ENCODE results near the gene CEBPA.

The CEBPA gene

DNA sequence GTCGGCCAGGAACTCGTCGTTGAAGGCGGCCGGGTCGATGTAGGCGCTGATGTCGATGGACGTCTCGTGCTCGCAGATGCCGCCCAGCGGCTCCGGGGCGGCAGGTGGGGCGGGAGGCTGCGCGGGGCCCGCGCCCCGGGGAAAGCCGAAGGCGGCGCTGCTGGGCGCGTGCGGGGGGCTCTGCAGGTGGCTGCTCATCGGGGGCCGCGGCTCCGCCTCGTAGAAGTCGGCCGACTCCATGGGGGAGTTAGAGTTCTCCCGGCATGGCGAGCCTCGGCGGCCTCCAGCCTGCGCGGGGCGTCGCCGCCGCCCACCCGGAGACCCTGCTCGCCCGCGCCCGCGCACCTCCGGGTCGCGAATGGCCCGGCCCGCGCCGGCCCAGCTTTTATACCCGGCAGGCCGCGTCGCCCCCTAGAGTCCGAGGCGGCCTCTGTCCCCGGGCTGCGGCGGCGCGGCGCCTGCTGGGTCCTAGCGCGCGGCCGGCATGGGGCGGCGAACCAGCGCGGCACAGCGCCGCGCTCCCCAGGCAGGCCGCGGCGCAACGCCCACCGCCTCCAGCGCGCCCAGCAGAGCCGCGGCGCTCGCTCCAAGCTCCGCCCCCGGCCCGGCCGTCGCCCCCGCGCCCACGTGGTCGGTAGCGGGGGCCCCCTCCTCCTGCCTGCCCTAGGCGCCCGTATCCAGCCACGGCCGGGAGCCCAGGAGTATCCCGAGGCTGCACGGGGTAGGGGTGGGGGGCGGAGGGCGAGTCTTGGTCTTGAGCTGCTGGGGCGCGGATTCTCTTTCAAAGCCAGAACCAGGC, at the start of gene CEBPA:
TSS of gene CEBPA (minus strand) at position 360 of the 799 bp plus-strand sequence. CDS start at position 240, 120 bp downstream.
- peak; percentile 28 to 33 for DNase-seq (ENCODE audit: low read depth in 1 of 2, low spot score in 1 of 2)

DNA sequence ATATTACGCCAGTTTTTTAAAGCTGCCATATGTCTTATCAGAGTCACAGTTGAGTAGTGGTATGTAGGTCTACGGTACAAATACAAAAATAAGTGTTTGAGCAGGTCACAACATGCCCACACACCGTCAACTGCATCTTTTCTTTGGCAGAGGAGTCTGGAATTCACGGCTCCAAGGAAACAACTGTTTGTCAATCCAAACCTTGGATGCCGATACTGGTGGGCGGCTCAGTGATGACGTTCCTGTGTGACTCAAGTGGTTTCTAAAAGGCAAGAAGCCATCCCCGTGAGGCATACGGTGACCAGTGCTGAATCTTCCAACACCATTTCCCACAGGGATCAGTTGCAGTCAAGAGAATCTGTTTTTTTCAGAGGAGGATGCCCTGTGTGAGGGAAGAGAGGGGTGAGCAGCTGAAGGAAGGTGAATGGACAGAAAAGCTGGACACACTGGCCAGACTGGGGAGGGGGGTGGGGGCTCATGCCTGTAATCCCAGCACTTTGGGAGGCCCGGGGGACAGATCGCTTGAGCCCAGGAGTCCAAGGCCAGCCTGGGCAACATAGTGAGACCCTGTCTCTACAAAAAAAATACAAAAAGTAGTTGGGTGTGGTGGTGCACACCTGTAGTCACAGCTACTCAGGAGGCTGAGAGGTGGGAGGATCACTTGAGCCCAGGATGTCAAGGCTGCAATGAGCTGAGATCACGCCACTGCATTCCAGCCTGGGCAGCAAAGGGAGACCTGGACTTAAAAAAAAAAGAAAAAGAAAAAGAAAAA, 48.4 kb upstream of the CEBPA start:
- no peak for DNase-seq (ENCODE audit: low read depth in 1 of 2, low spot score in 1 of 2)

DNA sequence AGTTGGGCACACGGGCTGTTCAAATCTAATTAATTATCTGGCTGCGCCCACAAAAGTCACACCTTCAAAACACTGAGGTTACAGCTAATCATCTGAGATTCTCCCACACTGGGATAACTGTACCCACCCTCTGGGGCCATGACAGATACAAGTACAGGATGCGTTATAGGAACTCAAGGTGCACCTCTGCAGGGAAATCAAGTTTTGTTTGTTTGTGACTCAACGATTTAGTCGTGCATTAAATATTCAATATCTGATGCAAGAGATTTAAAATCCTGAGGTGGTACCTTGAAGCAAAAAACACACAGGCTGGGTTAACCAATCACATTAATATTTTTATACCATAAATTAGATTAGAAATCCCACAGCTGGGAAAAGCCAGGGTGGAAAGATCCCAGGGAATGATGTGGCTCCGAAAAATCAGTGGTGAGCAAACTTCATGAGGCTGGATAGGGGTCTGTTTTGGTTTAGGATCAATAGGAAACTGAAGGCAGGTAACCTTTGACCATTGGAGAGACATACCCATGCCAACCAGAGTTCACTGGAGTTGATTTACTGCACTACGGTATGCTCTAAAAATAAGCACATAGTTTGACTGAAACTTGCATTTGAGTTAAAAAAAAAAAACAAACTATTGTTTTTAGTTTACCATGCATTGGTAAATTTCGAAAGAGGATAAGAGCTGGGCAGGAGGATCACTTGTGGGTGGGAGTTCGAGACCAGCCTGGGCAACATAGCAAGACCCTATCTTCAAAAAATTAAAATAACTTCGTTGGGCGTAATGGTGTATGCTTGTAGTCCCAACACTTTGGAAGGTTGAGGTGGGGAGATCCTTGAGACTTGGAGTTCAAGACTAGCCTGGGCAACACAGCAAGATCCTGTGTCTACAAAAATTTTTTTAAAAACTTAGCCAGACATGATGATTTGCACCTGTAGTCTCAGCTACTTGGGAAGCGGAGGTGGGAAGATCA, 47.3 kb upstream of the CEBPA start:
- no peak for DNase-seq (ENCODE audit: low read depth in 1 of 2, low spot score in 1 of 2)

DNA sequence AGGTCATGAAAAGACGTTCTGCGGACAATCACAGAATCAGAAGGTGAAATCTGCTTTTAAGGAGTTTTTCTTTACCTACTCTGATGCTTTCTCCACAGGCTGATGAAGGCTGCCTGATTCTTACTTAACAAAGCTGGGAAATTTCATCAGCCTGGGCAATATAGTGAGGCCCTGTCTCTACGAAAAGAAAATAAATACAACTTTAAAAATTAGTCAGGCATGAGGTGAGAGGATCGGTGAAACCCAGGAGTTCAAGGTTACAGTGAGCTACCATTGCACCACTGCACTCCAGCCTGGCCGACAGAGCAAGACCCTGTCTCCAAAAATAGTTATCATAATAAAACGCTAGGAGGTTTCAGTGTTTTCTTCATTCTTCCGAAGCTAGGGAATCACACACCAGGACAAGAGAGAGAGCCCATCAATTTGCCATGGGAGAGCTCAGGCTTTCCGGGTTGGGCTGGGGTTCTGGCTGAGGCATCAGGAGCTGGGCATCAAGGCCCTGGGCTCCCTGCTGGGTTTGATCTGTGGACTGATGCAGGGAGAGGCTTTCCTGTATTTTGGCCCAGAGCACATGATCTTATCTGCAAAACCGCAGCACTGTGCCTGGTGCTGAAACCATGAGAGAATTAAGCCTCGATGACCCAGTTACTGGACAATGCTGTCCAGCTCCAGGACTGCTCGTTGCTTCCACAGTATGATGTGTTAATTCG, 46.1 kb upstream of the CEBPA start:
- DNase-seq (ENCODE audit: low read depth in 1 of 2, low spot score in 1 of 2) = no peak

DNA sequence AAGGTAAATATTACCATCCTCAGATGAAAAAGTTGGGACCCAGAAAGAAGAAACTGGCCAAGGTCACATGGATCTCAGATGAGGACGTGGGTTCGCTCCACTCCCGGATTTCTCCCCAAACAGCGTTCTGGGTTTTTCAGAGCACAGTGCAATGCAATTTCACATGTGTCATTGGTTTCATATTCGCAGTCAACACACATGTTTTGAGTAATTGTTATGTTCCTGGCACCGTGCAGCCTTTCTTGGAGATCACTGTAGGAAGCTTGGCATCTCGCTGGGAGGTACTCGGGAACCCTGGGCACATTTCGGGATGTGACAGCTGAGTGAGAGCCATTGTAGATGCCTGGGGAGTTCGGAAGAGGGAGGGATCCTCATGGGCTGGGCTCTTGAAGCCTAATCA, 45.0 kb upstream of the CEBPA start:
- no peak for DNase-seq (ENCODE audit: low read depth in 1 of 2, low spot score in 1 of 2)

DNA sequence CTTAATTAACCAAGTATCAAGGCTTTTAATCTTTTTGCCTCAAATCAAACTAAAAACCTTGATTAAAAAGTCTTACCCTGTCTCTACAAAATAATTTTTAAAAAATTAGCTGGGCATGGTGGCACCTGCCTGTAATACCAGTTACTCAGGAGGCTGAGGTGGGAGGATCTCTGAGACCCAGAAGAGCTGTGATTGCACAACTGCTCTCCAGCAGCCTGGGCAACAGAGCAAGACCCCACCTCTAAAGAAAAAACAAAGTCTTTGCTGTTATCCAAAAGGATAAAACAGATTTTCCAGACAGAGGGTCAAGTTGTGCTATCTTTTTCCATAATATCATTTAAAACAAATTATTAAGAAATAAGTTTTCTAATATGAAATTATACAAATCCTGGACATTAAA, 44.3 kb upstream of the CEBPA start:
- DNase-seq (ENCODE audit: low read depth in 1 of 2, low spot score in 1 of 2) = no peak

DNA sequence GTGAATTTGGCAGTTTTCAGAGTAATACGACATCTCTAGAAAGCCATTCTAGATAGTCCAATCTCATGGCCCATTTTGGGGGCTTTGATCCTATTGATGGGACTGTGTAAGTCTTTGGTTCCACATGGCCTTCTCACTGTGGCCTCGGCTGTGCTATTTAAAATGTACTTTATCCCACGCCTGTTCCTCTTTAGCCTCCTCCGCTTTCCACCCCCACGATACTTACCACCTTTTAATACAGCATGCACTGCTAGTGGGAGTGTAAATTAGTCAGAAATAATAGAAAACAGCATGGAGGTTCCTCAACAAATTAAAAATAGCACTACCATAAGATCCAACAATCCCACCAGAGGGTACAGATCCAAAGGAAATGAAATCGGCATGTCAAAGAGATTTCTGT, 42.8 kb upstream of the CEBPA start:
- DNase-seq (ENCODE audit: low read depth in 1 of 2, low spot score in 1 of 2) = no peak

DNA sequence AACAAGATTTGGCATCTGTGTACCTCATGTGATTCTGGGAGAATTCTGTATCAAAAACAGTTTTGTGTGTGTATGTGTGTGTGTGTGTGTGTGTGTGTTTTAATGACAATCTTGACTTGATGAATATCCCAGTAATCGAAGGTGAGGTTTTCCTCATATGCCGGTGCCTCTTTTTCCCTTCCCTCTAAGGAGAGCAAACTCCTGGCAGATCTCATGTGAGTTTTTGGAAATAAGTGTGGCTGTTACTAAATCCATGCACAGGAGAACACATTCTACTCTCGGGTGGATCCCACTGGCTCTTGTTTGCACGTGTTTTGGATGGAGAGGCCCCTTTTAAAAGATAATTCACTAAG, 42.2 kb upstream of the CEBPA start:
- DNase-seq (ENCODE audit: low read depth in 1 of 2, low spot score in 1 of 2) = no peak

DNA sequence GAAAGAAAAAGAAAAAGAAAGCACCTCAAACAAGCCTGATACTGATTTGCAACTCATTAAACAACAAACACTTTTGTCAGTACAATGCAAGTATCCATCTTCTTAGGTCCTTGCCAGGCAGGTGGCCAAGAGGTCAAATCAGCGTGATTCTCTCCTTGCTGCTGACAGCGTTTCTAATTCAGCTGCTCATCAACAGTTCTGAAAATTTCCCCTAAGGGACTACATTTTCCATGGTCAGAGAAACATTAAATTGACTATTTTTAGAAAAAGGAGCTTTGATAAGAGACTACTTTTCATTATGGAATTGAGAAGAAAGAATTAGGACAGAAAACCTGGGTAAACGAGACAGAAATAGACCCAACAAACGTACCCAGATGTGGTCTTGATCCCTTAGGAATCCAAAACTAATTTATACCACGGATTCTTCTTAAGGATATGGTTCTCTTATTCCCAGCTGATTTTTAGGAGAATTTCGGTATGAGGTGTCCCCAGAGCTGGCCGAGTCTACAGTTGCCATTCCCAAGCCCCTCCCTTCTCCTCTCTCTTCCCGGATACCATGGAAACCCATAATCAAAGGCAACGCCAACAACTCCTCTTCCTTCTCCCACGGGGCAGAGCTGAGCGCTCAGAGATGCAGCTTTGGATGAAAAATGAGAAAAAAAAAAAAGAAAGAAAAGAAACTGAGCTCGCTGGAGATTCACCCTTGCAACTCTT, 41.7 kb upstream of the CEBPA start:
- DNase-seq (ENCODE audit: low read depth in 1 of 2, low spot score in 1 of 2) = no peak

DNA sequence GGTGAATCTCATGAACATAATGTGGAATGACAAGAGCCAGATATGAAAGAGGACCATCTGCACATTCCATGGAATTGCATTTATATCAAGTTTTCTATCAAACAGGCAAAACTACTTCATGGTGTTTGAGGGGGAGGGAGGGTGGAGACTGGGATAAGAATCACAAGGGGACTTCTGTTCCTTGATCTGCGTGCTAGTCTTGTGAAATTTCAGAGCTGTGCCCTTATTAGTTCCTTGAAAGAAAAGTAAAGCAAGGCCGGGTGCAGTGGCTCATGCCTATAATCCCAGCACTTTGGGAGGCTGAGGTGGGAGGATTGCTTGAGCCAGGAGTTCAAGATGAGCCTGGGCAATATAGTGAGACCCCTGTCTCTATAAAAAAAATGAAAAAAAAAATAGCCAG, 41.0 kb upstream of the CEBPA start:
- DNase-seq (ENCODE audit: low read depth in 1 of 2, low spot score in 1 of 2) = no peak

DNA sequence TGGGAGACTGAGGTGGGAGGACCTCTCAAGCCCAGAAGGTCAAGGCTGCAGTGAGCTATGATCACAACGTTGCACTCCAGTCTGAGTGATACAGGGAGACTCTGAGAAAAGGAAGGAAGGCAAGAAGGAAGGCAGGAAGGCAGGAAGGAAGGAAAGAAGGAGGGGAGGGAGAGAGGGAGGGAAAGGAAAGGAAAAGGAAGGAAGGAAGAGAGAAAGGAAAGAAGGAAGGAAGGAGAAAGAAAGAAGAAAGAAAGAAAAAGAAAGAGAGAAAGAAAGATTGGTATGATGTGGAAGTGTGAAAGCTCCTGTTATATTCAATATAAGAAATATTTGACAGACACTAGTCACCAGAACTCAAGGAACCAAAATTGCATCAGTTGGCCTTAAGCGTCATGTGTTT, 38.7 kb upstream of the CEBPA start:
- DNase-seq (ENCODE audit: low read depth in 1 of 2, low spot score in 1 of 2) = no peak

DNA sequence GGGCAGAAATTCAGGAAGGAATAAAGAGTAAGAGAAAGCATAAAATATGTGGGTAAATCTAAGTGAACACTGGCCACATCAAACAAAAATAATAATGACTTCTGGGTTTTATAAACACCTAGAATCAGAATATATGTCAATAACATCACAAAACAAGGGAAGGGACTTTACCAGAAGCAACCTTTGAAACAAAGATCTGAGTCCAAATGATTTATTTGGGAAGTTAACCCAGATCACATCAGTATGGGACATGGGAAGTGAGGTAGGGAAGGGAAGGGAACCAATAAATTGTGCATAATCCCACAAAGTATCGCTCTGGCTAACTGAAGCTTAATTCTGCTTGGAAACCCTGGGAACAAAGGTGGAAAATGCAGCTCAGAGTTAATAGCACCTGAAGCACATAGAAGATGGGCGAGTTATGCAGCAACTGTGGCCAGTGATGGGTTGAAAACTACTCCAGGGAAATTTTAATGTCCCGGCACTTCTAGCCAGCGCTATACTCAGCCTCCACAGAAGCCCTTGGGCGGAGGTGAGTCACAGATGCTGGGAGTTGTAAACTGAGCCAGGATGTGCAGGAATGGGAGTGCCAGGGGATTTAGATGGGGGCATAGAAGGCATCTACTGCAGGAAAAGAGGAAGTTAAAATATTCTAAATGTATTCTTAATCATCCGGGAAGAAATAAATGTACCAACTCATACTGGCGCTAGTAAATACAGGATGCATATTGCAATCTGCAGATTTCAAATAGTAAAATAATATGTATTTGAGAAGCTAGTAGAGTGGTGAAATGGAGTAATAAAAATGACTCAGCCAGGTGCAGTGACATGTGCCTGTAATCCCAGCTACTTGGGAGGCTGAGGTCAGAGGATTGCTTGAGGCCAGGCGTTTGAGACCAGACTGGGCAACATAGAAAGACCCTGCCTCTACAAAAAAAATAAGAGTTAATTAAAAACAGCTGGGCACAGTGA, 37.0 kb upstream of the CEBPA start:
- no peak for DNase-seq (ENCODE audit: low read depth in 1 of 2, low spot score in 1 of 2)

DNA sequence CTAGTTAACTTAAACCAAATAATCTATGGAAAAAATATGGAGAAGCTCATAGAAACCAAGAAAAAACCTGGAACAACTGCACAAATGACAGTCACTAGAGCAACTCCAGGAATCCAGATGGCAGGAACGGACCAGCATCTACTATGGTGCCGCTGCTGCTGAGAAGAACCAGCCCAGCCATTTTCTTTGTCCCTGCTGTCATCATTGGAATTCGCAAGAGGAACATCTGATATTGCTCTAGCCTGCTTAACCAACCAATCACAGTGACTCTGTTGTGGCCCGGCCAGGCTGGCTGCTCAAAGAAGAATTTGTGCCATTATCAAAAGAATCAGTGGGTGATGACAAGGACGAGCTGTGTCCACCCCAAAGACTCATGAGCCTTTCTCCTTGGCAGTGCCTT, 33.1 kb upstream of the CEBPA start:
- DNase-seq (ENCODE audit: low read depth in 1 of 2, low spot score in 1 of 2) = no peak

DNA sequence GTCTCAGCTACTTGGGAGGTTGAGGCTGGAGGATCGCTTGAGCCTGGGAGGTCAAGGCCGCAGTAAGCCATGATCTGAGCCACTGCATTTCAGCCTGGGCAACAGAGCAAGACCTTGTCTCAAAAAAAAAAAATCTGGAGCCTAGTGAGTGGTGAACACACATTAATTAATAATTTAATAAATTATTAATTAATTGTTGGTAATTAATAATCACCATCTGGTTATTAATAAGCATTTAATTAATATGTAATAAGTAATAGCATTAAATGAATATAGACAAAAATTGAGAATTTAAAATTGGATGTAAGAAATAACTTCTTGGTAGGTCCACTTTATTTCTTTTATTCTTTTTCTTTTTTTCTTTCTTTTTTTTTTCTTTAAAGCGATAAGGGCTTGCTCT, 31.9 kb upstream of the CEBPA start:
- DNase-seq (ENCODE audit: low read depth in 1 of 2, low spot score in 1 of 2) = no peak

DNA sequence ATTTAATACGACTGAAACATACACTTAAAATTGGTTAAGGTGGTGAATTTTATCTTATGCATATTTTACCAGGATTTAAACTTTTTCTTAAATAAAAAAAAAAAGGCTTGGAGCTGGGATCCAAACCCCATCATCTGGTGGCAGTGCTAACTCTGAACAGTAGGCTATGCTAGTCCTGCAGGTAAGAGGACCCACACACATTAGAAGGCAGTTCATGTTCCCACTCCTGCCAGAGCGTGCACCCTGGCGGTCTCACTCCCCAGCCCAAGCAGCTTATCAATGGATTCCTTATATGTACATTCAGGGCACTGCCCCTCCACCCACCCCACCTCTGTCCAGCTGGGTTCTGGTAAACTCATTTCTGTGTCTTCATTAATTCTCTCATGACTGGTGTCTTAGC, 31.3 kb upstream of the CEBPA start:
- DNase-seq (ENCODE audit: low read depth in 1 of 2, low spot score in 1 of 2) = no peak

DNA sequence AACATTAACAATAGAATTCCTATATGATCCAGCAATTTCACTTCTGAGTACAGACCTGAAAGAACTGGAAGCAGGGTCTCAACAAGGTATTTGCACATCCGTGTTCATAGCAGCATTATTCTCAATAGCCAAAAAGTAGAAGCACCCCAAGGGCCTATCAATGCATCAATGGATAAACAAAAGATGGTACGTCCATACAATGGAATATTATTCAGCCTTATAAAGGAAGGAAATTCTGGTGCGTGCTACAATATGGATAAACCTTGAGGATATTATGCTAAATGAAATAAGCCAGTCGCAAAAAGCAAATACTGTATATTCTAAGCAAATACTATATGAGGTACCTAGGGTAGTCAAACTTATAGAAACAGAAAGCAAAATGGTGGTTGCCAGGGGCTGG, 30.8 kb upstream of the CEBPA start:
- no peak for DNase-seq (ENCODE audit: low read depth in 1 of 2, low spot score in 1 of 2)

DNA sequence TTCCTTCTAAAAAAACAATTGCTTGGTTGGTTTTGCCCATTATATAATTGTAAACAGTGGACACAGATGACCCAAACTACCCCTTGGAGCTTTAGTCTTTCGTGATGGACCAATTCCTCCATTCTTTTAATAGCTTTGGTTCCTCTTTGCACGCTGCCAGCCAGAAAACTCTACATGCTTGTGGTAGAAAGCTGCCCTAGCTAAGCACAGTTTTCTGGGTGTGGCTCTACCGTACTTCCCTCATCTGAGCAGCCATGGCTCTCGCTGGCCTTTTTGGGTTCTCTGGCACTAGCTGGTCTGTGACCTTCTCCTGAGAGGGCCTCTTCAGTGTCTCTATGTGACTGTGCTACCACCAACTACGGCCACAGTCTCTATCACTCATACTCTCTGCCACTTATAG, 29.9 kb upstream of the CEBPA start:
- no peak for DNase-seq (ENCODE audit: low read depth in 1 of 2, low spot score in 1 of 2)

DNA sequence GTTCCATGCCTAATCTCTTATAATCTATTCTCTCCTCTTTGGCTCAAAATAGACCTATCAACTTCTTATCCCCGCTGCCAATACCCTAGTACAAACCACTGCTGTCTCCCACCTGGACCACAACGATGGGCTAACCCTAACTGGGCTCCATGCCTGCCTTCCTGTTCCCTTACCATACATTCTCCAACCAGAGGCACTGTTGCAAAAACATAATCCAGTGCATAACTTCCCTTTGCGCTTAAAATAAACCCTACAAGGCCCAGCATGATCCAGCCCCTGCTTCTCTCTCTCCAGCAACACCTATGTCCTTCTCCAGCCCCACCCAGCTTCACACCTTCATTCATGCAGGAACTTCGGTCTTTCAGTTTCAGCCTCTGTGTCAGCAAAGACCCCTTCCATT, 27.4 kb upstream of the CEBPA start:
- DNase-seq (ENCODE audit: low read depth in 1 of 2, low spot score in 1 of 2) = no peak

DNA sequence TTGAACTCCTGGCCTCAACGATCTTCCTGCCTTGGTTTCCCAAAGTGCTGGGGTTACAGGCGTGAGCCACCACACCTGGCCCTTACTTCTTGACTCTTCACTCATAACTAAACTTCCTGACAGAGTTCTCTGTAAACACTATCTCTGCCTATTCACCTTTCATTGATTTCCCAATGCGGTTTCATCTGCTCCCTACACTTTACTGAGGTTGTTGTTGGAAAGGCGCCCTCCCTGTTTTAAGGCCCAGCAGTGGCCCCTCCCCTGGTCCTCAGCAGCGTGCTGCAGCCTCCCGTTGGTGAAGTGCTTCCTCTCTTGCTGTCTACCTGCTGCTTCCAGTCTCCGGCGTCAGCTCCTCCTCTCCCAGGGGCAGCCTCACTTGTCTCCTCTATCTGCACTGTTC, 26.7 kb upstream of the CEBPA start:
- no peak for DNase-seq (ENCODE audit: low read depth in 1 of 2, low spot score in 1 of 2)

All from activated CD4-positive, alpha-beta T cell treated with anti-CD3 and anti-CD28 coated beads, Interleukin-2, amount 50 U/mL, for 24 hours (primary cell).